Measurements from ENCODE around the gene OLFM3. TPM values are rescaled to one million over a fixed set of nuclear protein-coding genes. Genes with fewer than 3 reads are reported as not detected.

The OLFM3 gene
- total RNA-seq, 4 donors from 2014 or later = 0.11 to 0.50 TPM; not detected in 2

DNA sequence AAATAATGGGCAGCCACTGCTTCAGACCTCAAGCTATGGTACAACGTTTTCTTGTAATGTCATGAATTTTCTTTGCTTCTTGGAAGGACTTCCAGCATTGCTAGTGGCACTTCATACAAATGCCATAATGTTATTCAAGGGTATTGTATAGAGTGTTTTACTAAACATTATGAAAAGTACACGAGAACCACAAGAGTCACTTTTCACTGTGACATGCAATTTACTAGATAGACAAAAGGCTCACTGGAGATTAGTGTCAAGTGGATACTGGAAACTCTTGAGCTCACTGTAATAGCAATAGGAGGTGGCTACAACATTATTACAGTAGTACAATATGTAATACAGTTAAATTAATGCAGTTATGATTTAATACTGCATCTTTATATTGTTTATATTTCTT, 5.3 kb upstream of the OLFM3 start:
- no peak for DNase-seq
- intact Hi-C loops (cut with DNase I) = no loop called here
- no peaks in the 10 kb centered on the region for H3K4me1 ChIP-seq
- no peaks in the 10 kb centered on the region for H3K36me3 ChIP-seq
- no peak overlapping the region for H3K27ac ChIP-seq
- H3K9me3 ChIP-seq = no peaks in the 10 kb centered on the region
- no peak overlapping the region for H3K4me3 ChIP-seq (replicated peaks in 1 of 3)
- no peaks in the 10 kb centered on the region for H3K27me3 ChIP-seq
- WGBS, 2 donors = 30 to 33% methylated on average over 2 of the region's 2 CpGs
- TF ChIP-seq, protein P1, sequence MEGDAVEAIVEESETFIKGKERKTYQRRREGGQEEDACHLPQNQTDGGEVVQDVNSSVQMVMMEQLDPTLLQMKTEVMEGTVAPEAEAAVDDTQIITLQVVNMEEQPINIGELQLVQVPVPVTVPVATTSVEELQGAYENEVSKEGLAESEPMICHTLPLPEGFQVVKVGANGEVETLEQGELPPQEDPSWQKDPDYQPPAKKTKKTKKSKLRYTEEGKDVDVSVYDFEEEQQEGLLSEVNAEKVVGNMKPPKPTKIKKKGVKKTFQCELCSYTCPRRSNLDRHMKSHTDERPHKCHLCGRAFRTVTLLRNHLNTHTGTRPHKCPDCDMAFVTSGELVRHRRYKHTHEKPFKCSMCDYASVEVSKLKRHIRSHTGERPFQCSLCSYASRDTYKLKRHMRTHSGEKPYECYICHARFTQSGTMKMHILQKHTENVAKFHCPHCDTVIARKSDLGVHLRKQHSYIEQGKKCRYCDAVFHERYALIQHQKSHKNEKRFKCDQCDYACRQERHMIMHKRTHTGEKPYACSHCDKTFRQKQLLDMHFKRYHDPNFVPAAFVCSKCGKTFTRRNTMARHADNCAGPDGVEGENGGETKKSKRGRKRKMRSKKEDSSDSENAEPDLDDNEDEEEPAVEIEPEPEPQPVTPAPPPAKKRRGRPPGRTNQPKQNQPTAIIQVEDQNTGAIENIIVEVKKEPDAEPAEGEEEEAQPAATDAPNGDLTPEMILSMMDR (IDR thresholded peaks at IDR 0.05) = no peak
- TF ChIP-seq POLR2A (IDR thresholded peaks at IDR 0.05) = no peak

DNA sequence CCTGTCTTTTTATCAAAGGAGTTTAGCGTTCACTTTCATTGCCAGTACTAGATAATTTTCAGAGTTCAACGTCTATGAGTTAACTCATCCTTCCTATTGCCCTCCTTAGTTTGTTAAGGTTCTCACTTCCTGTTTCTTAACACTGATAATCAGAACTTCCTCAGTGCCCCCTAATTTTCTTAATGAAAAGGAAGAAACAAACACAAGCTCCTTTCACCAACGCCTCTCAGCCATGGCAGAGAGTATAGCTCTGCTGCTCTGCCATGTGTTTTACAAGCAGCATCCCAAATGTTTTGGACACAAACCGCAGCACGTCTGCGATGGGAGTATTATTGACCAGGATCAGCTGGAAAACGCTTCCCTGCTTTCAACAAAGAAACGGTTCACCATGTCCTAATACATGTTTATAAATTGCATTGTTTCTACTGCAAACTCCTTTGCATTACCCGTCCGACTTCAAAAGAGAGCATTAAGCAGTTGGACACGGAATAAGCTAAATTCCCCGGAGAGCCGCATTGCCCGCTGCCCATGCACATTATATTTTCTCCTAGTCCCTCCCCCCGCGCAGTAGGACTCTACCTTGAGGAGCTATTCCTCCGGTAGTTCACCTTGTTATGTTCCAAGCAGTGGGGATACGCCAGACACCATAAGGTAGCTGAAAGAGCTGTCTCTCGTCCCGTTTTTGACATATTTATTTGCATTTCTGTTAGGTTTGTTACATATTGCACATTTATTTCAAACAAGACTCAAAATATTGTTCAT, 561 bp downstream of the OLFM3 start:
- 8 to 9% methylated on average over 20 of the region's 20 CpGs for whole genome bisulfite sequencing, 2 donors
- no peak overlapping the region for H3K4me3 ChIP-seq (replicated peaks in 1 of 3)
- H3K27ac ChIP-seq = no peak overlapping the region
- DNase-seq = peak in 1 of 2 donors; percentile 2
- peaks cover 0 to 7% of the 10 kb centered on the region in 2 donors for H3K4me1 ChIP-seq
- no peaks in the 10 kb centered on the region for H3K36me3 ChIP-seq
- H3K27me3 ChIP-seq = no peaks in the 10 kb centered on the region
- intact Hi-C loops (cut with DNase I) = no loop called here
- TF ChIP-seq POLR2A (IDR thresholded peaks at IDR 0.05) = no peak
- TF ChIP-seq, protein P1 (IDR thresholded peaks at IDR 0.05) = no peak
- H3K9me3 ChIP-seq = no peaks in the 10 kb centered on the region

DNA sequence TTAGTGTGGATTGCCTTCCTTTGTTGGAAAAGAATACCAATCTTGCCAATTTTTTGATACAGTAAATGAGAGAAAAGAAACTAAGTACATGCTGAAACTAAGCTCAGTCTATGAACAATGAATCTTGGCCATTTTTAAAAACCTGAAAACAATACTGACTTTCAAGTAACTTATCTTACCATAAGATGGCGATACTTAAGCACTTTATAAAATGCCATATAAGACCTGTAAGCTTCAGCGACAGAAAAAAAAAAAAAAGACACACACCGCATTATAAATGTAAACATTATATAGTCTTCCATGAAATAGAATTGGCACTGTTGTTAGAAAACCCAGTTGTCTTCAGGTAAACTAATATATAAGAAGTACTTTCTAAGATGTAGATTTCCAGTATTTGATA, 3.0 kb downstream of the OLFM3 start:
- H3K9me3 ChIP-seq = no peaks in the 10 kb centered on the region
- H3K27ac ChIP-seq = no peak overlapping the region
- no peak for TF ChIP-seq POLR2A (IDR thresholded peaks at IDR 0.05)
- TF ChIP-seq, protein P1 (IDR thresholded peaks at IDR 0.05) = peak in 1 of 6 experiments; percentile 13
- intact Hi-C loops (cut with DNase I) = no loop called here
- no peaks in the 10 kb centered on the region for H3K36me3 ChIP-seq
- no peak for DNase-seq
- H3K4me3 ChIP-seq (replicated peaks in 1 of 3) = no peak overlapping the region
- WGBS, 2 donors = 43 to 45% methylated on average over 3 of the region's 3 CpGs
- H3K4me1 ChIP-seq = peaks cover 0 to 7% of the 10 kb centered on the region in 2 donors
- H3K27me3 ChIP-seq = no peaks in the 10 kb centered on the region

DNA sequence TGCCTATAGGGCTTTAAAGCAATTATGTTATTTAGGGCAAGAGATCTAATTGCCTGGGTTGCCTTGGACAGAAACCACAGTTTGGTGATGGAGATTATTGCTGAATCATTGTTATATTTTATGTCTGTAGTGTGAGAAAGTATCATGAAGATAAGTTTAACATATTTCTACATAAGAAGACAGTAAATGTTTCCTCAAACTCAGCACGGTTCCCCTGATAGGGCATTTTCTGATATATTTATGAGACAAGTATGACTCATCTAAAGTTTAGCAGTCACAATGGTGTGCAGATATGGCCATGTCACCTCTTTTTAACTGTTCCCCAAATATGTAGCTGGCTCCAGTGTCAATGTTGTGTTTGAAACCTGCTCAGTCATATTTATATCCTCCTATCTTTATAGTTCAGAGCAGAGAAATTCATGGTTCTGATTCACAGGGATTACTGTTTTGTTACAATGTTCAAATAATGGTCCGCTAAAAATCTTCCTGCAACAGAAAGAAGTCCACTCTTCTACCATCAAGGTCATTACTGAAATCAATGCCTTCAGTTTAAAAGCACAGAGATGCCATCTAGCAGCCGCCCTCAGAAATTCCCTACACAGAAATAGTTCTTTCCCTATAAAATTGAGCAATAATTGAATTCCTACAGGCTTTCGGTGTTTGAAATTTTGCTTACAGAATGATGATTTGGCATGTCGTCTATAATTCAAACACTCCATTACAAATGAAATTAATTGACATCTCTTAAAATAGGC, 3.7 kb downstream of the OLFM3 start:
- Histone ChIP-seq H3K4me1 (peaks cover 0 to 7% of the 10 kb centered on the region in 2 donors), H3K27ac (no peak overlapping the region), H3K36me3 (no peaks in the 10 kb centered on the region), H3K27me3 (no peaks in the 10 kb centered on the region), H3K4me3 (replicated peaks in 1 of 3) (no peak overlapping the region), H3K9me3 (no peaks in the 10 kb centered on the region)
- no peak for DNase-seq
- intact Hi-C loops (cut with DNase I) = no loop called here
- no peak for TF ChIP-seq POLR2A (IDR thresholded peaks at IDR 0.05)
- 85 to 88% methylated on average over 5 of the region's 5 CpGs for WGBS, 2 donors

DNA sequence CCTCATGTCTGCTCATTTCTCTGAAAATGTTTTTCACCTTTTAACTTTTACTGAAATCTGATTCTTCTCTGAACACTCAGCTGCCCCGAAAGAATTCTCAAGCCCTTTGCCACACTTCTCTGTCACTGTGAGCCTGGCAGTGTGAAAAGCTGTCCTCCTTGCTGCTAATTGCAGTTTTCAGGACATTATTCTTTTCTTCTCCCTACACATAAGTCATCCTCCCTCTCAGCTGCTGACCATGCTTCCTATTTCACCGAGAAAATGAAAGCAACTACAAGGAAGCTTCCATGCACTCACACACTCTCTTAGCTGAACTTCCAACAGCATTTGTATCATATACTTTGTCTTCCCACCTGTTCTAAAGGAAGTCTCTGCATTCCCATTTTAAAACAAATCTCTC, 15.8 kb downstream of the OLFM3 start:
- Histone ChIP-seq H3K27ac (no peak overlapping the region), H3K27me3 (no peaks in the 10 kb centered on the region), H3K4me3 (replicated peaks in 1 of 3) (no peak overlapping the region), H3K36me3 (no peaks in the 10 kb centered on the region), H3K4me1 (no peaks in the 10 kb centered on the region), H3K9me3 (no peaks in the 10 kb centered on the region)
- DNase-seq = no peak
- TF ChIP-seq POLR2A (IDR thresholded peaks at IDR 0.05) = no peak
- TF ChIP-seq, protein P1 (IDR thresholded peaks at IDR 0.05) = no peak
- intact Hi-C loops (cut with DNase I) = no loop called here
- WGBS, 2 donors = 22 to 26% methylated on average over 2 of the region's 2 CpGs
